Astrocyte of the cerebellum (primary cell): ENCODE measurements around the gene HIP1.
A peak's percentile ranks its signal among the peaks of the same experiment; 100 is the strongest.
"Not testable (repeated sequence)": the region's sequence is repeated elsewhere in the genome, so short reads cannot be mapped to it uniquely, and the experiment has no call there.

ENCODE experiments used
- DNase-seq: peaks from one replicate; pipeline ENCODE4 v3.0.0-alpha.2; 2011; ENCODE audit warnings: low read depth
- H3K4me3 ChIP-seq: 2 replicates; pipeline ENCODE4 v1.5.1; 2011; ENCODE audit warnings: mild to moderate bottlenecking, low read depth, low read length, moderate library complexity
- CTCF ChIP-seq: IDR thresholded peaks from 2 replicates; pipeline ENCODE4 v1.5.1; 2012; ENCODE audit warnings: low read length, low read depth, moderate library complexity, mild to moderate bottlenecking; ENCODE audit errors: missing control alignments
- in situ Hi-C: cut with HindIII; loops from 2 replicates; pipeline ENCODE4 v1.10.0; 2017; ENCODE audit warnings: low sequenced_read_pairs

Gene HIP1

GRCh38 chr7:75639886-75640190 lies 98.9 kb downstream of the HIP1 start:
- TF ChIP-seq CTCF: no peak
- in situ Hi-C loops: loop anchor here (5.0 kb wide), 1 partner anchor 43 kb away; no protein-coding TSS in a partner anchor

GRCh38 chr7:75639071-75639885 lies 99.5 kb downstream of the HIP1 start:
- TF ChIP-seq CTCF: no peak
- peak overlapping the region; percentile 69 for H3K4me3 ChIP-seq
- in situ Hi-C loops: loop anchor here (5.0 kb wide), 1 partner anchor 42 kb away; no protein-coding TSS in a partner anchor
- no peak for DNase-seq

More at GRCh38 chr7:75639886-75640190, 98.9 kb downstream of the HIP1 start:
- no peak for DNase-seq
- peak overlapping the region; percentile 69 for H3K4me3 ChIP-seq

GRCh38 chr7:75638594-75639070 lies 100.1 kb downstream of the HIP1 start:
- no peak for TF ChIP-seq CTCF
- peak overlapping the region; percentile 69 for H3K4me3 ChIP-seq
- in situ Hi-C loops: loop anchor here (5.0 kb wide), 1 partner anchor 41 kb away; no protein-coding TSS in a partner anchor
- DNase-seq: no peak

- TF ChIP-seq CTCF: no peak
- in situ Hi-C loops: loop anchor here (5.0 kb wide), 1 partner anchor 41 kb away; no protein-coding TSS in a partner anchor
- H3K4me3 ChIP-seq: peak overlapping the region; percentile 69
- no peak for DNase-seq
Observed at GRCh38 chr7:75637854-75638593, 100.7 kb downstream of the HIP1 start.

GRCh38 chr7:75635036-75635435 lies 103.7 kb downstream of the HIP1 start:
- no peak for DNase-seq
- H3K4me3 ChIP-seq: no peak overlapping the region
- TF ChIP-seq CTCF: no peak
- in situ Hi-C loops: loop anchor here (5.0 kb wide), 1 partner anchor 38 kb away; no protein-coding TSS in a partner anchor

- H3K4me3 ChIP-seq, in situ Hi-C loops, DNase-seq: not testable (repeated sequence)
Observed at GRCh38 chr7:75632587-75632986, 106.2 kb downstream of the HIP1 start.
